Endothelial cell of umbilical vein (primary cell): ENCODE measurements around the gene ITGAX. TPM values are rescaled to one million over a fixed set of nuclear protein-coding genes. Genes with fewer than 3 reads are reported as not detected.
"Not testable (repeated sequence)": the region's sequence is repeated elsewhere in the genome, so short reads cannot be mapped to it uniquely, and the experiment has no call there.

ENCODE experiments used
- BruUV-seq: library from RNA; stranded (reverse); fragments of 400-500 nt; replicated peaks from 2 replicates; lab custom pipeline; 2021; lab: Mats Ljungman, UMichigan
- CTCF ChIA-PET: fragments of 300-600, 350-600 bp; sonication (Branson Sonifier 250); formaldehyde crosslinking; loops from one replicate; lab custom pipeline; 2021; ENCODE audit warnings: antibody characterized with exemption, inconsistent platforms; lab: Charles Lee
- POLR2A ChIA-PET: fragments of 300-600, 350-600 bp; sonication (Branson Sonifier 250); formaldehyde crosslinking; loops from one replicate; lab custom pipeline; 2021; ENCODE audit warnings: antibody characterized with exemption, inconsistent platforms; lab: Charles Lee
- DNase-seq: peaks from one replicate; pipeline ENCODE4 v3.0.0-alpha.2; 2011; ENCODE audit warnings: low read depth, low spot score
- FAIRE-seq: peaks from 2 replicates; lab custom pipeline; 2011; peaks lifted over from hg19 to GRCh38; lab: Jason Lieb, UNC
- H2AFZ ChIP-seq: 2 replicates; pipeline ENCODE4 v1.6.0; 2012; ENCODE audit warnings: low read depth, low read length, control low read depth, inconsistent platforms
- H3K27ac ChIP-seq: 2 replicates; pipeline ENCODE4 v1.5.1; 2011; ENCODE audit warnings: low read depth, mild to moderate bottlenecking, control low read depth, low read length, moderate library complexity; ENCODE audit not compliant: insufficient read depth
- H3K27me3 ChIP-seq, 2 experiments: 2 replicates each; pipeline versions ENCODE4 v1.6.0 to v1.6.1; 2011; ENCODE audit warnings: low read length in 2 of 2, mixed read lengths in 1 of 2; ENCODE audit not compliant: control insufficient read depth in 2 of 2, insufficient read depth in 2 of 2
- H3K36me3 ChIP-seq, 2 experiments: 2 replicates in 1 of 2; 3 replicates in 1 of 2; pipeline ENCODE4 v1.5.1; 2011; ENCODE audit warnings: low read length in 2 of 2, mild to moderate bottlenecking in 1 of 2, moderate library complexity in 1 of 2; ENCODE audit not compliant: control insufficient read depth in 2 of 2, insufficient read depth in 2 of 2; ENCODE audit errors: extremely low read depth in 1 of 2
- H3K4me1 ChIP-seq: 3 replicates; pipeline ENCODE4 v1.5.1; 2011; ENCODE audit warnings: mild to moderate bottlenecking, low read length; ENCODE audit not compliant: control insufficient read depth, insufficient read depth; ENCODE audit errors: extremely low read depth
- H3K4me2 ChIP-seq: 2 replicates; pipeline ENCODE4 v1.6.1; 2011; ENCODE audit warnings: low read length, control low read depth, mixed read lengths; ENCODE audit not compliant: insufficient read depth
- H3K4me3 ChIP-seq, 3 experiments: fragments of 200-600 bp in 1 of 3; sonication (generic), shearing (Covaris generic) in 1 of 3; replicated peaks in 1 of 3; 2 replicates each; pipeline ENCODE4 v1.5.1; 2011 to 2016; ENCODE audit warnings: control low read depth in 3 of 3, low read length in 3 of 3, mild to moderate bottlenecking in 2 of 3, inconsistent platforms in 1 of 3, low read depth in 1 of 3, moderate library complexity in 1 of 3; ENCODE audit not compliant: insufficient read depth in 1 of 3
- H3K79me2 ChIP-seq: 2 replicates; pipeline ENCODE4 v1.6.0; 2012; ENCODE audit warnings: low read length, inconsistent platforms; ENCODE audit not compliant: control insufficient read depth, insufficient read depth
- H3K9ac ChIP-seq: replicated peaks from 2 replicates; pipeline ENCODE3; 2011; ENCODE audit warnings: low read length, control low read depth; ENCODE audit not compliant: insufficient read depth; ENCODE audit errors: extremely low read depth
- H3K9me1 ChIP-seq: replicated peaks from 3 replicates; pipeline ENCODE4 v1.6.0; 2011; ENCODE audit warnings: mild to moderate bottlenecking, low read length; ENCODE audit not compliant: control insufficient read depth, insufficient read depth; ENCODE audit errors: extremely low read depth
- H3K9me3 ChIP-seq: replicated peaks from 2 replicates; pipeline ENCODE4 v1.5.1; 2012; ENCODE audit warnings: low read length, inconsistent platforms; ENCODE audit not compliant: control insufficient read depth, insufficient read depth
- H4K20me1 ChIP-seq: replicated peaks from 2 replicates; pipeline ENCODE3; 2011; ENCODE audit warnings: mild to moderate bottlenecking, low read length; ENCODE audit not compliant: control insufficient read depth, insufficient read depth; ENCODE audit errors: extremely low read depth
- EZH2 ChIP-seq: IDR thresholded peaks from 2 replicates; pipeline ENCODE4 v1.6.1; 2012; ENCODE audit warnings: borderline replicate concordance, low read depth, mild to moderate bottlenecking, moderate library complexity, low read length, inconsistent platforms; ENCODE audit not compliant: severe bottlenecking
- FOS ChIP-seq: IDR thresholded peaks from 2 replicates; pipeline ENCODE4 v1.6.1; 2011; ENCODE audit warnings: mild to moderate bottlenecking, low read length, moderate library complexity, borderline replicate concordance; ENCODE audit not compliant: insufficient read depth
- GATA2 ChIP-seq: IDR thresholded peaks from 2 replicates; pipeline ENCODE4 v1.7.0; 2011; ENCODE audit warnings: low read depth, mild to moderate bottlenecking, moderate library complexity, mixed read lengths, low read length; ENCODE audit not compliant: insufficient read length, insufficient read depth
- JUN ChIP-seq: IDR thresholded peaks from 2 replicates; pipeline ENCODE4 v1.6.1; 2011; ENCODE audit warnings: borderline replicate concordance, low read depth; ENCODE audit not compliant: insufficient read length, insufficient read depth
- MAX ChIP-seq: IDR thresholded peaks from 2 replicates; pipeline ENCODE4 v1.6.1; 2011; ENCODE audit not compliant: insufficient read depth, insufficient read length
- MYC ChIP-seq: IDR thresholded peaks from one replicate; pipeline ENCODE4 v1.6.1; 2011; ENCODE audit warnings: mild to moderate bottlenecking, low read depth, low read length
- POLR2A ChIP-seq: IDR thresholded peaks from 2 replicates; pipeline ENCODE4 v1.6.1; 2012; ENCODE audit warnings: low read depth, mild to moderate bottlenecking, control low read depth, low read length
- POLR2AphosphoS5 ChIP-seq: IDR thresholded peaks from 2 replicates; pipeline ENCODE4 v1.6.1; 2012; ENCODE audit warnings: low read depth, mild to moderate bottlenecking, control low read depth, low read length, moderate library complexity; ENCODE audit not compliant: insufficient read depth
- dilution Hi-C: fragments of 300-500 bp; cut with MboI; formaldehyde crosslinking; loops from one replicate; pipeline ENCODE4 v1.15.0; 2019; ENCODE audit warnings: low sequenced_read_pairs; ENCODE audit not compliant: extremely low pct_ligation_motif_present
- intact Hi-C: fragments of 100-400 bp; cut with micrococcal nuclease; formaldehyde crosslinking; loops from one replicate; pipeline ENCODE4 v1.10.0; 2022
- polyA plus RNA-seq, 4 experiments: library from polyadenylated mRNA; depleted of rRNA in 3 of 4; stranded (reverse) in 3 of 4; unstranded in 1 of 4; fragments of >200 nt; gene quantifications; 2 replicates each; pipeline versions ENCODE4 v1.2.1 to v1.2.3, GENCODE V29; 2011 to 2012; ENCODE audit warnings: missing spikeins in 1 of 4
- total RNA-seq: library from RNA; stranded (reverse); gene quantifications from 2 replicates; pipeline ENCODE4 v1.2.3, GENCODE V29; 2021
- TF ChIP-seq, protein P1 (sequence below), 2 donors: IDR thresholded peaks; 1 replicate in 1 of 2; 2 replicates in 1 of 2; pipeline ENCODE4 v1.5.1; 2011; ENCODE audit warnings: low read length in 2 of 2, mild to moderate bottlenecking in 2 of 2, moderate library complexity in 2 of 2, control low read depth in 1 of 2, inconsistent platforms in 1 of 2, low read depth in 1 of 2; ENCODE audit not compliant: insufficient read depth in 1 of 2; ENCODE audit errors: extremely low read depth in 1 of 2

The ITGAX gene
- total and polyA plus RNA-seq, 2 donors (not counting 3 experiments of a cell fraction or from before 2014, with no cell fraction given) = 0.18 to 1.4 TPM

GRCh38 chr16:31308381-31308780, 46.6 kb upstream of the ITGAX start:
- H3K36me3 ChIP-seq, H3K4me1 ChIP-seq, CTCF ChIA-PET, H3K27me3 ChIP-seq, H3K9ac ChIP-seq, H3K4me3 ChIP-seq, POLR2A ChIA-PET, FAIRE-seq, H3K9me1 ChIP-seq, DNase-seq, BruUV-seq, H3K27ac ChIP-seq, H2AFZ ChIP-seq, H3K4me2 ChIP-seq, H4K20me1 ChIP-seq, H3K9me3 ChIP-seq, H3K79me2 ChIP-seq, intact Hi-C loops, dilution Hi-C loops: not testable (repeated sequence)

GRCh38 chr16:31322500-31322899, 32.5 kb upstream of the ITGAX start:
- dilution Hi-C loops = no loop called here
- POLR2A ChIA-PET = no interaction called here
- TF ChIP-seq, protein P1, sequence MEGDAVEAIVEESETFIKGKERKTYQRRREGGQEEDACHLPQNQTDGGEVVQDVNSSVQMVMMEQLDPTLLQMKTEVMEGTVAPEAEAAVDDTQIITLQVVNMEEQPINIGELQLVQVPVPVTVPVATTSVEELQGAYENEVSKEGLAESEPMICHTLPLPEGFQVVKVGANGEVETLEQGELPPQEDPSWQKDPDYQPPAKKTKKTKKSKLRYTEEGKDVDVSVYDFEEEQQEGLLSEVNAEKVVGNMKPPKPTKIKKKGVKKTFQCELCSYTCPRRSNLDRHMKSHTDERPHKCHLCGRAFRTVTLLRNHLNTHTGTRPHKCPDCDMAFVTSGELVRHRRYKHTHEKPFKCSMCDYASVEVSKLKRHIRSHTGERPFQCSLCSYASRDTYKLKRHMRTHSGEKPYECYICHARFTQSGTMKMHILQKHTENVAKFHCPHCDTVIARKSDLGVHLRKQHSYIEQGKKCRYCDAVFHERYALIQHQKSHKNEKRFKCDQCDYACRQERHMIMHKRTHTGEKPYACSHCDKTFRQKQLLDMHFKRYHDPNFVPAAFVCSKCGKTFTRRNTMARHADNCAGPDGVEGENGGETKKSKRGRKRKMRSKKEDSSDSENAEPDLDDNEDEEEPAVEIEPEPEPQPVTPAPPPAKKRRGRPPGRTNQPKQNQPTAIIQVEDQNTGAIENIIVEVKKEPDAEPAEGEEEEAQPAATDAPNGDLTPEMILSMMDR (IDR thresholded peaks at IDR 0.05; ENCODE audit: extremely low read depth in 1 of 2, insufficient read depth in 1 of 2, low read depth in 1 of 2, low read length in 2 of 2) = no peak
- TF ChIP-seq POLR2AphosphoS5 (no peak), MYC (no peak), JUN (no peak), EZH2 (no peak), POLR2A (no peak), FOS (no peak), GATA2 (no peak), MAX (no peak)
- Histone ChIP-seq H3K4me1 (no peaks in the 10 kb centered on the region), H3K27ac (no peak overlapping the region), H3K4me2 (no peak overlapping the region), H4K20me1 (no peaks in the 10 kb centered on the region), H3K36me3 (no peaks in the 10 kb centered on the region), H3K9ac (no peak overlapping the region), H2AFZ (no peak overlapping the region), H3K79me2 (no peaks in the 10 kb centered on the region), H3K4me3 (no peak overlapping the region), H3K9me3 (no peaks in the 10 kb centered on the region), H3K27me3 (no peaks in the 10 kb centered on the region), H3K9me1 (no peaks in the 10 kb centered on the region)
- intact Hi-C loops = no loop called here
- FAIRE-seq (no peak), DNase-seq (no peak)
- CTCF ChIA-PET = no interaction called here
- no TSS peak for BruUV-seq
